Prostate gland (tissue), 2 donors: ENCODE data around the gene POC5. TPM values are rescaled to one million over a fixed set of nuclear protein-coding genes. Genes with fewer than 3 reads are reported as not detected.

Experiments
- DNase-seq: peaks from one replicate; pipeline ENCODE4 v3.0.0-alpha.2; 2019; ENCODE audit warnings: low spot score
- H3K27ac ChIP-seq, 2 donors: fragments of 200-600 bp; sonication (generic); 2 replicates each; pipeline ENCODE4 v1.5.1; 2017 to 2019
- H3K27me3 ChIP-seq: fragments of 200-600 bp; sonication (generic); replicated peaks from 2 replicates; pipeline ENCODE4 v1.5.1; 2019; ENCODE audit not compliant: insufficient read depth
- H3K36me3 ChIP-seq, 2 donors: fragments of 200-600 bp; sonication (generic); 1 replicate in 1 of 2; 2 replicates in 1 of 2; pipeline versions ENCODE4 v1.5.1 to v1.8.1; 2017 to 2019
- H3K4me1 ChIP-seq: fragments of 200-600 bp; sonication (generic); replicated peaks from 2 replicates; pipeline ENCODE4 v1.5.1; 2019
- H3K4me3 ChIP-seq, 2 donors: fragments of 200-600 bp; sonication (generic); 2 replicates each; pipeline ENCODE4 v1.5.1; 2017 to 2019
- H3K9me3 ChIP-seq: fragments of 200-600 bp; sonication (generic); 2 replicates; pipeline ENCODE4 v1.5.1; 2017
- POLR2A ChIP-seq: fragments of 450-650 bp; IDR thresholded peaks from one replicate; pipeline ENCODE4 v1.6.1; 2016; ENCODE audit warnings: antibody characterized with exemption, mild to moderate bottlenecking
- POLR2AphosphoS5 ChIP-seq: sonication (generic); formaldehyde crosslinking; IDR thresholded peaks from one replicate; pipeline ENCODE4 v1.6.1; 2017; ENCODE audit warnings: antibody characterized with exemption
- WGBS: methylation state at CpG from one replicate; pipeline ENCODE4 v1.1.5; 2018; 5-methylcytosine and 5-hydroxymethylcytosine counted together
- intact Hi-C: fragments of 100-400 bp; cut with DNase I; formaldehyde crosslinking; loops from one replicate; pipeline ENCODE4 v1.14.2; 2022
- total RNA-seq, 2 donors: library from RNA; depleted of rRNA; stranded (reverse); fragments of >200 nt; gene quantifications; one replicate each; pipeline ENCODE4 v1.1.0, GENCODE V29; 2016
- TF ChIP-seq, protein P1 (sequence below), 4 experiments: fragments of 200-600 bp in 2 of 4; fragments of 450-650 bp in 2 of 4; sonication (generic) in 2 of 4; IDR thresholded peaks; 1 replicate in 3 of 4; 2 replicates in 1 of 4; pipeline ENCODE4 v1.5.1; 2016 to 2019; ENCODE audit warnings: antibody characterized with exemption in 4 of 4, mild to moderate bottlenecking in 2 of 4, moderate library complexity in 2 of 4

Gene POC5
- total RNA-seq, 2 donors from 2014 or later, result 12.1 to 18.4 TPM

- H3K27ac ChIP-seq, result no peak overlapping the region
- no peaks in the 10 kb centered on the region for H3K27me3 ChIP-seq
- H3K36me3 ChIP-seq, result no peaks in the 10 kb centered on the region
- intact Hi-C loops, result no loop called here
- WGBS, result 82% methylated on average over 3 of the region's 3 CpGs
- H3K4me1 ChIP-seq, result no peaks in the 10 kb centered on the region
- TF ChIP-seq POLR2A (no peak), POLR2AphosphoS5 (no peak)
- TF ChIP-seq, protein P1, sequence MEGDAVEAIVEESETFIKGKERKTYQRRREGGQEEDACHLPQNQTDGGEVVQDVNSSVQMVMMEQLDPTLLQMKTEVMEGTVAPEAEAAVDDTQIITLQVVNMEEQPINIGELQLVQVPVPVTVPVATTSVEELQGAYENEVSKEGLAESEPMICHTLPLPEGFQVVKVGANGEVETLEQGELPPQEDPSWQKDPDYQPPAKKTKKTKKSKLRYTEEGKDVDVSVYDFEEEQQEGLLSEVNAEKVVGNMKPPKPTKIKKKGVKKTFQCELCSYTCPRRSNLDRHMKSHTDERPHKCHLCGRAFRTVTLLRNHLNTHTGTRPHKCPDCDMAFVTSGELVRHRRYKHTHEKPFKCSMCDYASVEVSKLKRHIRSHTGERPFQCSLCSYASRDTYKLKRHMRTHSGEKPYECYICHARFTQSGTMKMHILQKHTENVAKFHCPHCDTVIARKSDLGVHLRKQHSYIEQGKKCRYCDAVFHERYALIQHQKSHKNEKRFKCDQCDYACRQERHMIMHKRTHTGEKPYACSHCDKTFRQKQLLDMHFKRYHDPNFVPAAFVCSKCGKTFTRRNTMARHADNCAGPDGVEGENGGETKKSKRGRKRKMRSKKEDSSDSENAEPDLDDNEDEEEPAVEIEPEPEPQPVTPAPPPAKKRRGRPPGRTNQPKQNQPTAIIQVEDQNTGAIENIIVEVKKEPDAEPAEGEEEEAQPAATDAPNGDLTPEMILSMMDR (IDR thresholded peaks at IDR 0.05), result no peak
- H3K9me3 ChIP-seq, result no peaks in the 10 kb centered on the region
- no peak overlapping the region for H3K4me3 ChIP-seq
- no peak for DNase-seq
Measured at GRCh38 chr5:75670577-75670976, 46.7 kb downstream of the POC5 start.

DNA sequence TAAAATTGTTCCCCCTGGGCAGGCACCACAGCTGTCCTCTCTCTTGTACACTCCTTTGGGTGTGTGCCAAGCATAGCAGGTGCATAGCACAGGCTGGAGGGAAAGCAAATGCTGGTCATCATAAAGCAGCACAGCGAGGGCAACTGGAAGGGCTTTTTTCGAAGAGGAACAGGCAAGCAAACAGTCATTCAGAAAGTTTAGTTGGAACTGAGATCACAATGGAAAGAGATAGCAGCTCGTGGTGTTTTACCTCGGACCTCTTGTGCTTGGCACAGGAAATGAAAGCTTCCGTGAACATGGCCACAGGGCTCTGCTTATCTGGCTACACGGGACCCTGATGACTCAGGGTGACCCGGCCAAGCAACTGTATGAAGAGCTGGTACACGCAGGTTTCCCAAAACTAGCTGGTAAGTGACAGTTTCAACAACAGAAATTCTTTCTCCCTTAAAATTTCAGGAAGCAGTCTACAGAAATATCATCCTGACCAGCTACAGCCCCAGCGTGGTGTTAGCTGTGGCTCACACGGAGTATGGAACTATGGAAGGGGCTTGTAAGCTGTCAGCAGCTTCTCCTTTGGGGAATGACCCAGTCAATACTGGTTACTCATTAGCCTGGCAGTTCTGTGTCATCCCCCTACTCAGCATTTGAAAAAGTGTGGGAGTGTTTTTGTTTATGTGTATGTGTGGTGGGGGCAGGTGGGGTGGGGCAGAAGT is 48.1 kb downstream of the POC5 start:
- Histone ChIP-seq H3K4me3 (no peak overlapping the region), H3K4me1 (no peaks in the 10 kb centered on the region), H3K27me3 (no peaks in the 10 kb centered on the region), H3K27ac (no peak overlapping the region), H3K9me3 (no peaks in the 10 kb centered on the region), H3K36me3 (no peaks in the 10 kb centered on the region)
- 46% methylated on average over 10 of the region's 10 CpGs for WGBS
- no peak for DNase-seq
- no peak for TF ChIP-seq POLR2AphosphoS5
- TF ChIP-seq, protein P1 (IDR thresholded peaks at IDR 0.05), result no peak
- intact Hi-C loops, result no loop called here

DNA sequence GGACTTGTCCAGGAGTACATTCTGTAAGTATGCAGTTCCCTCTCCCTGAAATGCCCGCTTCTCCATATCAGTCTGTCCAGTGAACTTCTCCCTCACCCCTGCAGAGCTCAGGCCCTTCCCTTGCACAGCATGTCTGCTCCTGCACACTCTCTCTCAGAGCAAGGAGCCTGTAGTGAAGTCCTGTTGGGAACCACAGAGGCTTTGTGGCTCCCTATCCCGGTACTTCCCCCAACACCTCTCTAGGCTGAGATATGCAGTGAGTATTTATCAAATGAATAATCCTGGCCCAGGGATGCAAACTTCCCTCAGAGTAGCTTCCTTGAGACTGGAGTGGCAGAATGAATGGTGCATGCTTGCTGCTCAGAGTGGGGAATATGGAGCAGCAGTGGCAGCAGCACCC is 48.8 kb downstream of the POC5 start:
- WGBS, result 83% methylated on average over 2 of the region's 2 CpGs
- no peaks in the 10 kb centered on the region for H3K36me3 ChIP-seq
- H3K9me3 ChIP-seq, result no peaks in the 10 kb centered on the region
- H3K27ac ChIP-seq, result no peak overlapping the region
- H3K27me3 ChIP-seq, result no peaks in the 10 kb centered on the region
- no peak overlapping the region for H3K4me3 ChIP-seq
- TF ChIP-seq POLR2A (no peak), POLR2AphosphoS5 (no peak)
- TF ChIP-seq, protein P1 (IDR thresholded peaks at IDR 0.05), result no peak
- intact Hi-C loops, result no loop called here
- H3K4me1 ChIP-seq, result no peaks in the 10 kb centered on the region
- DNase-seq, result no peak

DNA sequence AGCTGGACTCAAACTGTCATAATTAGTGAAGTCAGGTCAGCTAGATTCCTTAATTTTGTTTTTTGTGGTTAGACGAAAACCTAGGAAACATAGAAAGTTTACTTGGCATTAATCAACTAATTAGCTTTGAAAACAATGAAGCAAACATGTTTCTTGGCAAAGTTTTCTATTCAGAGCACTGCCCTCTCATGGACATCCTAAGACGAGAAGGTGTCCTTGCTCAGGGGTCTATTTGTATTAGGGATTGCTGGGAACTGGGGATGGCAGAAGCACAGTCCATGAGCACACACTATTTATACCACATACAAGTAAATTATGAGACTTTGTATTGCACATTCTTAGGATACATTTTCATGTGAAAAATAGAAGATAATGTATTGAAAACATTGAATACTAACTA is 49.7 kb downstream of the POC5 start:
- Histone ChIP-seq H3K4me1 (no peaks in the 10 kb centered on the region), H3K27ac (no peak overlapping the region), H3K9me3 (no peaks in the 10 kb centered on the region), H3K36me3 (no peaks in the 10 kb centered on the region), H3K27me3 (no peaks in the 10 kb centered on the region), H3K4me3 (no peak overlapping the region)
- TF ChIP-seq POLR2AphosphoS5 (no peak), POLR2A (no peak)
- TF ChIP-seq, protein P1 (IDR thresholded peaks at IDR 0.05), result no peak
- intact Hi-C loops, result no loop called here
- 63% methylated on average over 2 of the region's 2 CpGs for WGBS
- DNase-seq, result no peak

DNA sequence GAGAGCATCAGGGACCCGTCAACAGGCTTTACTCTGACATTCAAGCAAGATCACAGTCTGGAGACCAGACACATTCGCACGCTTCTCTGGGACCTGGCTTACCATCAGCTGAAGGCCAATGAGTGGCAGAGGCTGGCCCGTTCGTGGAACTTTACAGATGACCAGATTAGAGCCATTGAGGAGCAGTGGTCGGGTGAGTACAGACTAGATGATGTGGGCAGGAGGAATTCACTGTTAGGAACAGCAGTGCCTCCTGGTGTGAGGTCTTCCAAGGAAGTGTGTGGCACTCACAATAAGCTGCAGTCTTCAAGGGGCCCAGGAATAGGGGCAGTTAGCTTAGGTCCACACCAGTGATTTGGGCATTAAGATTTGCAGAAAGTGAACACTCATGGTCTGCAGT is 50.4 kb downstream of the POC5 start:
- Histone ChIP-seq H3K36me3 (no peaks in the 10 kb centered on the region), H3K4me3 (no peak overlapping the region), H3K4me1 (no peaks in the 10 kb centered on the region), H3K9me3 (no peaks in the 10 kb centered on the region), H3K27ac (no peak overlapping the region), H3K27me3 (no peaks in the 10 kb centered on the region)
- WGBS, result 81% methylated on average over 6 of the region's 6 CpGs
- intact Hi-C loops, result no loop called here
- no peak for DNase-seq
- TF ChIP-seq POLR2A, result no peak
- TF ChIP-seq, protein P1 (IDR thresholded peaks at IDR 0.05), result no peak
- no peak for TF ChIP-seq POLR2AphosphoS5
